Esophagus muscularis mucosa (tissue), 4 donors: ENCODE data around the gene CISH.

Experiments used
- CTCF ChIP-seq, 3 experiments: fragments of 200-600 bp in 2 of 3; fragments of 450-650 bp in 1 of 3; sonication (generic) in 2 of 3; IDR thresholded peaks; one replicate each; pipeline ENCODE4 v1.5.1; 2017 to 2019; ENCODE audit warnings: antibody characterized with exemption in 3 of 3, mild to moderate bottlenecking in 2 of 3, moderate library complexity in 1 of 3
- EP300 ChIP-seq: sonication (generic); formaldehyde crosslinking; IDR thresholded peaks from one replicate; pipeline ENCODE4 v1.6.1; 2017; ENCODE audit warnings: antibody characterized with exemption
- POLR2A ChIP-seq: fragments of 450-650 bp; IDR thresholded peaks from one replicate; pipeline ENCODE4 v1.6.1; 2017; ENCODE audit warnings: antibody characterized with exemption, moderate library complexity, mild to moderate bottlenecking, low read depth
- POLR2AphosphoS5 ChIP-seq, 2 donors: sonication (generic); formaldehyde crosslinking; IDR thresholded peaks; one replicate each; pipeline ENCODE4 v1.6.1; 2017; ENCODE audit warnings: antibody characterized with exemption in 2 of 2

- no peak for TF ChIP-seq CTCF (IDR thresholded peaks at IDR 0.05)
- no peak for TF ChIP-seq EP300
- no peak for TF ChIP-seq POLR2AphosphoS5 (IDR thresholded peaks at IDR 0.05)
- no peak for TF ChIP-seq POLR2A
Measured at GRCh38 chr3:50587373-50587772, 24.2 kb downstream of the CISH start.
